Adrenal gland (tissue), 12 donors: ENCODE measurements around the gene SMG6. TPM values are rescaled to one million over a fixed set of nuclear protein-coding genes. Genes with fewer than 3 reads are reported as not detected.
A peak's percentile ranks its signal among the peaks of the same experiment; 100 is the strongest.

Experiments
- DNase-seq, 7 donors: peaks; one replicate each; pipeline ENCODE4 v3.0.0-alpha.2; 2019 to 2020
- H3K27ac ChIP-seq, 5 donors: fragments of 200-600 bp; sonication (generic) in 4 of 5; 1 replicate in 3 of 5; 2 replicates in 2 of 5; pipeline versions ENCODE4 v1.5.1 to v1.8.0; 2016 to 2020; ENCODE audit warnings: mild to moderate bottlenecking in 1 of 5
- H3K27me3 ChIP-seq: fragments of 200-600 bp; 2 replicates; pipeline ENCODE4 v1.8.0; 2021
- H3K36me3 ChIP-seq, 2 donors: fragments of 200-600 bp; replicated peaks in 1 of 2; 1 replicate in 1 of 2; 2 replicates in 1 of 2; pipeline versions ENCODE4 v1.5.1 to v1.8.0; 2018 to 2022
- H3K4me1 ChIP-seq, 2 donors: fragments of 200-600 bp; replicated peaks in 1 of 2; 1 replicate in 1 of 2; 2 replicates in 1 of 2; pipeline versions ENCODE4 v1.5.1 to v1.8.0; 2018 to 2021
- H3K4me3 ChIP-seq, 4 donors: fragments of 200-600 bp; sonication (generic) in 3 of 4; one replicate each; pipeline ENCODE4 v1.5.1; 2016 to 2018
- H3K9me3 ChIP-seq, 3 donors: fragments of 200-600 bp; sonication (generic) in 1 of 3; replicated peaks in 1 of 3; 1 replicate in 2 of 3; 2 replicates in 1 of 3; pipeline versions ENCODE4 v1.5.1 to v1.8.0; 2016 to 2021
- POLR2A ChIP-seq, 2 donors: fragments of 450-650 bp; IDR thresholded peaks; one replicate each; pipeline ENCODE4 v1.6.1; 2017; ENCODE audit warnings: antibody characterized with exemption in 2 of 2, mild to moderate bottlenecking in 2 of 2, moderate library complexity in 1 of 2
- WGBS, 4 donors: extraction: QIAGEN DNeasy Blood & Tissue Kit in 2 of 4; methylation state at CpG; one replicate each; pipeline versions ENCODE4 v1.1.5 to v1.1.7; 2013 to 2017; 5-methylcytosine and 5-hydroxymethylcytosine counted together
- intact Hi-C, 2 donors: fragments of 100-400 bp; cut with DNase I; formaldehyde crosslinking; loops; one replicate each; pipeline versions ENCODE4 v1.14.1 to v1.15.0; 2022 to 2023
- polyA plus RNA-seq, 3 donors: library from polyadenylated mRNA; stranded (reverse); fragments of 200-250 nt in 2 of 3; fragments of 350-450 nt in 1 of 3; fragmentation: Illumina TruSeq in 1 of 3; extraction: RNeasy Lipid Tissue Mini Kit (QIAGEN cat#74804) in 1 of 3; gene quantifications; one replicate each; pipeline ENCODE4 v1.2.3, GENCODE V29; 2013 to 2014
- total RNA-seq, 9 donors: library from RNA; depleted of rRNA in 4 of 9; stranded (reverse); fragments of >200 nt in 4 of 9; fragments of 120-200 nt in 1 of 9; fragmentation: NEBNext Ultra II Directional in 1 of 9; extraction: Animal tissue kit (Norgen Biotek cat#: 25700) in 1 of 9; gene quantifications; one replicate each; pipeline versions ENCODE4 v1.1.0 to v1.2.4, GENCODE V29; 2013 to 2023
- TF ChIP-seq, protein P1 (sequence below), 6 experiments: fragments of 450-650 bp in 4 of 6; fragments of 200-600 bp in 2 of 6; sonication (generic) in 1 of 6; IDR thresholded peaks; 1 replicate in 5 of 6; 2 replicates in 1 of 6; pipeline versions ENCODE4 v1.5.1 to v1.8.0; 2016 to 2021; ENCODE audit warnings: antibody characterized with exemption in 6 of 6, mild to moderate bottlenecking in 2 of 6, moderate library complexity in 1 of 6
- donor health status: healthy with polysubstance abuse.
- donor health status: Bipolar disorder and iron deficiency.
- donor health status: DM: yes; HTN: yes; CAD: no.
- donor health status: DM: no; HTN: no; CAD: no.
- donor health status: DM: no; HTN: no; CAD: no.
- donor health status: DM: yes; HTN: yes; CAD: no.

Gene SMG6
- total and polyA plus RNA-seq, 12 donors: 15.9 to 85.1 (median 44.0) TPM

GRCh38 chr17:2207815-2208515 lies 95.6 kb downstream of the SMG6 start:
- Histone ChIP-seq H3K36me3 (no peaks in the 10 kb centered on the region), H3K27me3 (no peaks in the 10 kb centered on the region), H3K9me3 (no peaks in the 10 kb centered on the region), H3K27ac (peak overlapping the region in 1 of 5 donors; percentile 35), H3K4me3 (no peak overlapping the region), H3K4me1 (peaks cover 6 to 25% of the 10 kb centered on the region in 2 donors)
- no peak for TF ChIP-seq POLR2A (IDR thresholded peaks at IDR 0.05)
- TF ChIP-seq, protein P1, sequence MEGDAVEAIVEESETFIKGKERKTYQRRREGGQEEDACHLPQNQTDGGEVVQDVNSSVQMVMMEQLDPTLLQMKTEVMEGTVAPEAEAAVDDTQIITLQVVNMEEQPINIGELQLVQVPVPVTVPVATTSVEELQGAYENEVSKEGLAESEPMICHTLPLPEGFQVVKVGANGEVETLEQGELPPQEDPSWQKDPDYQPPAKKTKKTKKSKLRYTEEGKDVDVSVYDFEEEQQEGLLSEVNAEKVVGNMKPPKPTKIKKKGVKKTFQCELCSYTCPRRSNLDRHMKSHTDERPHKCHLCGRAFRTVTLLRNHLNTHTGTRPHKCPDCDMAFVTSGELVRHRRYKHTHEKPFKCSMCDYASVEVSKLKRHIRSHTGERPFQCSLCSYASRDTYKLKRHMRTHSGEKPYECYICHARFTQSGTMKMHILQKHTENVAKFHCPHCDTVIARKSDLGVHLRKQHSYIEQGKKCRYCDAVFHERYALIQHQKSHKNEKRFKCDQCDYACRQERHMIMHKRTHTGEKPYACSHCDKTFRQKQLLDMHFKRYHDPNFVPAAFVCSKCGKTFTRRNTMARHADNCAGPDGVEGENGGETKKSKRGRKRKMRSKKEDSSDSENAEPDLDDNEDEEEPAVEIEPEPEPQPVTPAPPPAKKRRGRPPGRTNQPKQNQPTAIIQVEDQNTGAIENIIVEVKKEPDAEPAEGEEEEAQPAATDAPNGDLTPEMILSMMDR (IDR thresholded peaks at IDR 0.05): no peak
- intact Hi-C loops: no loop called here
- DNase-seq: peak in 1 of 7 donors; percentile 43
- 83 to 87% (median 84%) methylated on average over 12 of the region's 12 CpGs for WGBS, 4 donors

DNA sequence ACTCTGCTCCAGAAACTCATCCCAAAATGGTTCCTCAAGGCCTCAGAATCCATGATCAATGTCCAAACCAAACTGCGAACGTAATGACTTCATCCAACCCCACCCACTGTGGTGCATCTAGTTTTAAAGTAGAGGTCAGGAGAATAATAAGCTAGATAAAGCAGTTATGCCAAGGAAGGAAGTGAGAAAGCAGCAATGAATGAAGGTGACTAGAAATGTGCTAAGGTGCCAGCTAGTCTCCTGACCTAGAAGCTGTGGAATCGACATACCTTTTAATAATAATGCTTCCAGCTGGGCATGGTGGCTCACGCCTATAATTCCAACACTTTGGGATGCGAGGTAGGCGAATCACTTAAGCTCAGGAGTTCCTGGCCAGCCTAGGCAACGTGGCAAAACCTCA lies 99.2 kb downstream of the SMG6 start:
- Histone ChIP-seq H3K27ac (peak overlapping the region in 1 of 5 donors; percentile 36), H3K27me3 (no peaks in the 10 kb centered on the region), H3K36me3 (no peaks in the 10 kb centered on the region), H3K4me3 (no peak overlapping the region), H3K4me1 (peaks cover 11 to 24% of the 10 kb centered on the region in 2 donors), H3K9me3 (no peaks in the 10 kb centered on the region)
- intact Hi-C loops: no loop called here
- no peak for DNase-seq
- 80 to 85% (median 84%) methylated on average over 7 of the region's 7 CpGs for WGBS, 4 donors
- TF ChIP-seq POLR2A (IDR thresholded peaks at IDR 0.05): no peak
- TF ChIP-seq, protein P1 (IDR thresholded peaks at IDR 0.05): no peak

DNA sequence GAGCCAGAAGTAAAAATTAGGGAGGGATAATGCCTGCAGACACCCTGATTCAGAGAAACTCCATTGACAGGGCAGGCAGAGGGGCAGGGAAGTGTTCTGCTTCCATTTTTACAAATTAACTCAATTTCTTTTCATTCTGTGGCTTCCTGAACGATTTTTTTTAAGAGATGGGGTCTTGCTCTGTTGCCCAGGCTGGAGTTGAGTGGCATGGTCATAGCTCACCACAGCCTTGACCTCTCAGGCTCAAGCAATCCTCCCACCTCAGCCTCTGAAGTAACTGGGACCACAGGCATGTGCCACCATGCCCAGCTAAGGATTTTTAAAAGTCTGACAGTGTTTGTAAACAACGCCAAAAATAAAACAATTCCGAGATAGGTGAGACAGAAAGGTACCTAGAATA lies 99.8 kb downstream of the SMG6 start:
- Histone ChIP-seq H3K36me3 (no peaks in the 10 kb centered on the region), H3K4me1 (peaks cover 11 to 24% of the 10 kb centered on the region in 2 donors), H3K9me3 (no peaks in the 10 kb centered on the region), H3K27me3 (no peaks in the 10 kb centered on the region), H3K4me3 (no peak overlapping the region), H3K27ac (peak overlapping the region in 1 of 5 donors; percentile 36)
- WGBS, 4 donors: 85 to 92% (median 89%) methylated on average over 3 of the region's 3 CpGs
- TF ChIP-seq POLR2A (IDR thresholded peaks at IDR 0.05): no peak
- TF ChIP-seq, protein P1 (IDR thresholded peaks at IDR 0.05): no peak
- intact Hi-C loops: no loop called here
- no peak for DNase-seq

GRCh38 chr17:2202996-2203575 lies 100.5 kb downstream of the SMG6 start:
- H3K36me3 ChIP-seq: no peaks in the 10 kb centered on the region
- WGBS, 4 donors: 63 to 78% (median 70%) methylated on average over 3 of the region's 3 CpGs
- no peak for DNase-seq

More at GRCh38 chr17:2202996-2203575, 100.5 kb downstream of the SMG6 start:
- no peaks in the 10 kb centered on the region for H3K27me3 ChIP-seq
- intact Hi-C loops: no loop called here
- peak overlapping the region; percentile 31 to 67 (median 44) for H3K27ac ChIP-seq
- no peak overlapping the region for H3K4me3 ChIP-seq
- peaks cover 11 to 29% of the 10 kb centered on the region in 2 donors for H3K4me1 ChIP-seq
- TF ChIP-seq, protein P1 (IDR thresholded peaks at IDR 0.05): no peak
- no peak for TF ChIP-seq POLR2A (IDR thresholded peaks at IDR 0.05)
- no peaks in the 10 kb centered on the region for H3K9me3 ChIP-seq
